Kidney (tissue), 14 donors: ENCODE data around the gene ADGRG2. TPM values are rescaled to one million over a fixed set of nuclear protein-coding genes. Genes with fewer than 3 reads are reported as not detected.

ENCODE experiments used
- DNase-seq, 5 donors: peaks; one replicate each; pipeline ENCODE4 v3.0.0-alpha.2; 2013 to 2020
- FAIRE-seq: peaks from 2 replicates; lab custom pipeline; 2012; peaks lifted over from hg19 to GRCh38; lab: Jason Lieb, UNC
- H3K27ac ChIP-seq, 2 donors: one replicate each; pipeline ENCODE4 v1.7.0; 2013; ENCODE audit warnings: low read depth in 2 of 2, low read length in 2 of 2, inconsistent platforms in 1 of 2
- H3K27me3 ChIP-seq: one replicate; pipeline ENCODE4 v1.7.1; 2013; ENCODE audit warnings: low read length, inconsistent platforms; ENCODE audit not compliant: control insufficient read depth, insufficient read depth
- H3K36me3 ChIP-seq, 3 donors: one replicate each; pipeline versions ENCODE4 v1.7.0 to v1.7.1; 2013; ENCODE audit warnings: low read length in 3 of 3, control low read depth in 1 of 3, inconsistent platforms in 1 of 3; ENCODE audit not compliant: insufficient read depth in 3 of 3, control insufficient read depth in 2 of 3
- H3K4me1 ChIP-seq, 3 donors: one replicate each; pipeline versions ENCODE4 v1.7.0 to v1.7.1; 2013; ENCODE audit warnings: low read length in 3 of 3, inconsistent platforms in 1 of 3, low read depth in 1 of 3; ENCODE audit not compliant: control insufficient read depth in 2 of 3, insufficient read depth in 2 of 3
- H3K4me3 ChIP-seq, 3 donors: one replicate each; pipeline versions ENCODE4 v1.7.0 to v1.8.1; 2013; ENCODE audit warnings: low read length in 3 of 3, control low read depth in 1 of 3, inconsistent platforms in 1 of 3
- H3K9ac ChIP-seq, 3 donors: one replicate each; pipeline versions ENCODE4 v1.7.0 to v1.7.1; 2013; ENCODE audit warnings: low read length in 3 of 3, control low read depth in 1 of 3, inconsistent platforms in 1 of 3
- H3K9me3 ChIP-seq, 3 donors: one replicate each; pipeline versions ENCODE4 v1.7.0 to v1.7.1; 2013; ENCODE audit warnings: low read length in 3 of 3, control low read depth in 1 of 3, inconsistent platforms in 1 of 3; ENCODE audit not compliant: control insufficient read depth in 2 of 3, insufficient read depth in 1 of 3
- intact Hi-C: fragments of 100-400 bp; cut with DNase I; formaldehyde crosslinking; loops from one replicate; pipeline ENCODE4 v1.11.1; 2022
- polyA plus RNA-seq: library from polyadenylated mRNA; stranded (reverse); fragments of 350-450 nt; fragmentation: Illumina TruSeq; extraction: RNeasy Lipid Tissue Mini Kit (QIAGEN cat#74804); gene quantifications from one replicate; pipeline ENCODE4 v1.2.3, GENCODE V29; 2014; ENCODE audit warnings: low read depth, low replicate concordance; ENCODE audit not compliant: insufficient read depth
- total RNA-seq: library from RNA; stranded (reverse); fragmentation: NEBNext Ultra II Directional; extraction: Animal tissue kit (Norgen Biotek cat#: 25700); gene quantifications from one replicate; pipeline ENCODE4 v1.2.1, GENCODE V29; 2021
- TF ChIP-seq, protein P1 (sequence below): IDR thresholded peaks from 3 replicates; pipeline ENCODE4 v1.5.1; 2012; ENCODE audit warnings: mild to moderate bottlenecking, moderate library complexity, borderline replicate concordance; ENCODE audit not compliant: insufficient read depth; ENCODE audit errors: extremely low read depth
- donor health status: control.
- donor health status: control.
- donor health status: control.
- donor health status: control.
- donor health status: control.
- donor health status: DM: yes; HTN: yes; CAD: no.
- donor health status: Normal renal cell carcinoma (clear cell type).

ADGRG2 gene
- total and polyA plus RNA-seq, 2 donors from 2014 or later = 1.2 TPM; not detected in 1

DNA sequence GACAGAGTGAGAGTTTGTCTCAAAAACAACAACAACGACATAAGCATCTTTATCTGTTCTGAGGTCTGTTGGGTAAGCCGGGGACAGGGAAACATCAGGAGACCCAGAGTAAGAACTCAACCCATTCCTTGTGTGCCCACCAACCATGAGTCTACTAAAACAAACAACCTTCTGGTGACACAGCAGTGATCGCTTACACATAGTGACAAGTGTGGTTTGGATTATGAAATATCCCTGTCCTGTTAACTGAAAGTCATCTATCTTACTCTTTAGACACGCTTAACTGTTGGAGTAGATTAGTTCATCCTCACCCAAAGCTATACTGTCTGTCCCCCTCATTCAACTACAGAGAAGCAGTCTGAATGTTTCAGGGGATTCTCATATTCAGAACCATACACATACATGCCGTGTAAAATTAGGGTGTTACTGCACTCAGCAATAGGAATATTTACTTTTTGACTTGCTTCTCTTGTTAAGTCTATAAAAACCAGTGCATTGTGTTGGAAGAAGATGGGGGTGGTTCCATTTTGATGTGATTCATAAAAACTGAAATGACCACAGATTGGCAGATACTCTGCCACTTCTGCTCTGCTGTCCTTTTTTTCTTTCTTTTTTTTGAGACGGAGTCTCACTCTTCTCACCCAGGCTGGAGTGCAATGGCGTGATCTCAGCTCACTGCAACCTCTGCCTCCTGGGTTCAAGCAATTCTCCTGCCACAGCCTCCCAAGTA is 165.8 kb downstream of the ADGRG2 start:
- TF ChIP-seq, protein P1, sequence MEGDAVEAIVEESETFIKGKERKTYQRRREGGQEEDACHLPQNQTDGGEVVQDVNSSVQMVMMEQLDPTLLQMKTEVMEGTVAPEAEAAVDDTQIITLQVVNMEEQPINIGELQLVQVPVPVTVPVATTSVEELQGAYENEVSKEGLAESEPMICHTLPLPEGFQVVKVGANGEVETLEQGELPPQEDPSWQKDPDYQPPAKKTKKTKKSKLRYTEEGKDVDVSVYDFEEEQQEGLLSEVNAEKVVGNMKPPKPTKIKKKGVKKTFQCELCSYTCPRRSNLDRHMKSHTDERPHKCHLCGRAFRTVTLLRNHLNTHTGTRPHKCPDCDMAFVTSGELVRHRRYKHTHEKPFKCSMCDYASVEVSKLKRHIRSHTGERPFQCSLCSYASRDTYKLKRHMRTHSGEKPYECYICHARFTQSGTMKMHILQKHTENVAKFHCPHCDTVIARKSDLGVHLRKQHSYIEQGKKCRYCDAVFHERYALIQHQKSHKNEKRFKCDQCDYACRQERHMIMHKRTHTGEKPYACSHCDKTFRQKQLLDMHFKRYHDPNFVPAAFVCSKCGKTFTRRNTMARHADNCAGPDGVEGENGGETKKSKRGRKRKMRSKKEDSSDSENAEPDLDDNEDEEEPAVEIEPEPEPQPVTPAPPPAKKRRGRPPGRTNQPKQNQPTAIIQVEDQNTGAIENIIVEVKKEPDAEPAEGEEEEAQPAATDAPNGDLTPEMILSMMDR = no peak
- DNase-seq = no peak
- peaks cover 0 to 2% (median 0%) of the 10 kb centered on the region in 3 donors for H3K9me3 ChIP-seq
- no peak overlapping the region for H3K9ac ChIP-seq
- FAIRE-seq = no peak
- H3K27ac ChIP-seq = no peak overlapping the region
- no peaks in the 10 kb centered on the region for H3K27me3 ChIP-seq
- intact Hi-C loops = no loop called here
- no peaks in the 10 kb centered on the region for H3K36me3 ChIP-seq
- no peaks in the 10 kb centered on the region for H3K4me1 ChIP-seq
- H3K4me3 ChIP-seq = no peak overlapping the region

DNA sequence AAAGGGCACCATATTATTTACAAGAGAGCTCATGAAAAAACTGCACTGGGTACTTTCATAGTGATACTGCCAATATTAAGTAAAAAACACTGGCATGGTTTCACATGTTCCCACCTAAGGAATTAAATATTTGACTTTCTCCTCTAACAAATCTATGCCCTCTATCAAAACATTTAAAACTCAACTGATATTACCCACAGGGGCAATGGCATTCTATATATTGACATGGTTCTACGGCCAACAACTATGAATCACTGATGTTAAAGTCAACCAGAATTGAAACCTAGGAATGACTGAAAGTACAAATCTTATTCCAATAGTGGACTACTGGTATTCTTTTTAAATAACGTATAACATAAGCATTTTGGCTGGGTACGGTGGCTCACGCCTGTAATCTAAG is 166.6 kb downstream of the ADGRG2 start:
- intact Hi-C loops = no loop called here
- no peak for FAIRE-seq
- H3K27ac ChIP-seq = no peak overlapping the region

DNA sequence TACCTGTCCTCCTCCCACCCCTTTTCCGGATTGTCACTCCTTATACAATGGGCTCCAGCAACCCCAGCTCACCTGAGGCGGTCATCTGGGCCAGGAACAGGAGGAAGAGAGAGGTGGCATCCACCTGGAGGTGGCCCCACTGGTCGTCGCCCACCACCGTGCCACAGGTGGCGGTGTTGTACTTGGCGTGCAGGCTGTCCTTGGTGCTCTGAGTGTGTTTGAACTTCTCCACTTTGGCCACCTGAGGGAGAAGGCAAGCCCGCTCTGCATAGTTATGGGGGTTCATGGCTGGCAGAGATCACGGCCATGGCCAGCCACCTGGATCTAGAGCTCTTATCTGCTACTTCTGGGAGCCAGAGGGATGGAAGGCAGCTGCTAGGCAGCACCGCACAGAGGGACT is 171.2 kb downstream of the ADGRG2 start:
- no peak overlapping the region for H3K9ac ChIP-seq
- H3K36me3 ChIP-seq = peaks cover 0 to 4% (median 0%) of the 10 kb centered on the region in 3 donors
- intact Hi-C loops = no loop called here
- TF ChIP-seq, protein P1 = no peak
- no peaks in the 10 kb centered on the region for H3K27me3 ChIP-seq
- FAIRE-seq (no peak), DNase-seq (no peak)
- H3K27ac ChIP-seq = no peak overlapping the region
- no peaks in the 10 kb centered on the region for H3K9me3 ChIP-seq
- no peak overlapping the region for H3K4me3 ChIP-seq
- no peaks in the 10 kb centered on the region for H3K4me1 ChIP-seq

More for the DNA sequence above, 166.6 kb downstream of the ADGRG2 start:
- DNase-seq = no peak
- Histone ChIP-seq H3K9ac (no peak overlapping the region), H3K36me3 (no peaks in the 10 kb centered on the region), H3K27me3 (no peaks in the 10 kb centered on the region), H3K4me1 (no peaks in the 10 kb centered on the region), H3K4me3 (no peak overlapping the region), H3K9me3 (no peaks in the 10 kb centered on the region)
- TF ChIP-seq, protein P1 = no peak
